SU-DHL-6 (cell line): ENCODE results near the gene LRIT2.

Experiments
- H2AFZ ChIP-seq: fragments of 200-600 bp; sonication (generic); 2 replicates; pipeline ENCODE4 v1.6.1; 2014; ENCODE audit warnings: low read depth, mild to moderate bottlenecking, moderate library complexity, mixed read lengths, antibody characterized with exemption, low read length; ENCODE audit not compliant: severe bottlenecking
- H3F3A ChIP-seq: fragments of 200-600 bp; shearing (Covaris generic); 2 replicates; pipeline ENCODE4 v1.6.0; 2016; ENCODE audit warnings: antibody characterized with exemption, mild to moderate bottlenecking; ENCODE audit not compliant: insufficient read depth
- H3K27ac ChIP-seq: fragments of 200-600 bp; sonication (generic); 2 replicates; pipeline ENCODE4 v1.5.1; 2016; ENCODE audit warnings: low read depth, mild to moderate bottlenecking, low read length, moderate library complexity, mixed read lengths
- H3K27me3 ChIP-seq: fragments of 200-600 bp; sonication (generic), shearing (Covaris generic); 2 replicates; pipeline ENCODE4 v1.6.0; 2014; ENCODE audit warnings: mild to moderate bottlenecking, low read length
- H3K36me3 ChIP-seq: fragments of 200-600 bp; sonication (generic); 2 replicates; pipeline ENCODE4 v1.6.1; 2014; ENCODE audit warnings: mild to moderate bottlenecking, low read length, mixed read lengths
- H3K4me2 ChIP-seq: fragments of 300-600, 200-600 bp; shearing (Covaris generic), sonication (generic); 2 replicates; pipeline ENCODE4 v1.6.0; 2014; ENCODE audit warnings: low read length, low read depth, mild to moderate bottlenecking; ENCODE audit not compliant: poor library complexity, severe bottlenecking
- H3K4me3 ChIP-seq: fragments of 200-600 bp; sonication (generic); 2 replicates; pipeline ENCODE4 v1.5.1; 2014; ENCODE audit warnings: antibody characterized with exemption, low read length, mild to moderate bottlenecking, mixed read lengths; ENCODE audit not compliant: insufficient read depth, poor library complexity, severe bottlenecking
- H3K79me2 ChIP-seq: fragments of 200-600 bp; sonication (generic); 2 replicates; pipeline ENCODE4 v1.6.1; 2014; ENCODE audit warnings: mild to moderate bottlenecking, low read length, moderate library complexity; ENCODE audit not compliant: insufficient read depth
- H3K9ac ChIP-seq: fragments of 200-600 bp; sonication (generic); 2 replicates; pipeline ENCODE4 v1.7.0; 2014; ENCODE audit warnings: mild to moderate bottlenecking, low read length
- H3K9me2 ChIP-seq: fragments of 200-600 bp; sonication (generic); replicated peaks from 2 replicates; pipeline ENCODE4 v1.6.1; 2014; ENCODE audit warnings: low read length; ENCODE audit not compliant: insufficient read depth
- H3K9me3 ChIP-seq: fragments of 200-600 bp; sonication (generic); 2 replicates; pipeline ENCODE4 v1.6.1; 2014; ENCODE audit warnings: low read length, mixed read lengths; ENCODE audit not compliant: insufficient read depth
- H4K20me1 ChIP-seq: fragments of 200-600 bp; sonication (generic); 2 replicates; pipeline ENCODE4 v1.6.1; 2014; ENCODE audit warnings: low read depth, mild to moderate bottlenecking, antibody characterized with exemption, low read length, moderate library complexity, mixed read lengths
- CTCF ChIP-seq: fragments of 200-600 bp; sonication (generic); IDR thresholded peaks from one replicate; pipeline ENCODE4 v1.5.1; 2017; ENCODE audit warnings: antibody characterized with exemption, mild to moderate bottlenecking, low read length, moderate library complexity; ENCODE audit not compliant: insufficient read depth, poor library complexity, severe bottlenecking
- EZH2phosphoT487 ChIP-seq: fragments of 200-600 bp; sonication (generic), shearing (Covaris generic); conservative IDR thresholded peaks from 2 replicates; pipeline ENCODE4 v1.6.1; 2018; ENCODE audit warnings: mild to moderate bottlenecking, antibody characterized with exemption, low read length, moderate library complexity, mixed read lengths

Gene LRIT2

DNA sequence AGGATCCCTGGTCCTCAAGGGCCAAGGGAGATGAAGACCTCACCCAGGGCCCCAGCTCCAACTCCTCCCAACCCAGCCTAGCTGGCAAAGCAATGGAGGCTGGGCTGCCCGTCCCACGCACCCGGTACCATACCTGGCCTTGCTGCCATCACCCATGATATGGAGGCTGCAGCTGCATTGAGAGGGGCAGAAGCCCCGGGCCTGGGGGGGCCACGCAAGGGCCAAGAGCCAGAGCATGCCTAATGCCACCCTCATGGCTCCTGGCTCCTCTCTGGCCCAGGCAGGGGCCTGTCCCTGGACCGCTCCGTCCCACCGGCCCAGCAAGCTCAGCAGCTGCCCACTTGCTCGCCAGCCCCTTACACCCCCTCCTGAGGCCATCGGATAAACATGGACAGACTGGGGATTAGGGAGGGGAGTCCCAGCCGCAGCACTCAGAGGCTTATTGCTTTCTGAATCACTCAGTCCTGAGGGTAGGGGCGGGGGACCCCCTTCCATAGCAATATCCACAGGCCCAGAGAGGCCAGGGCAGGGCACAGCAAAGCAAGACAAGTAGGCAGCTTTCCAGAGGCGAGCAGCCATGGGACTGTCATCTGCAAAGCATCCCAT, 15.9 kb upstream of the LRIT2 start, which contains the start of gene LRIT1:
Gene LRIT1 (minus strand): TSS at position 362 of the 606 bp plus-strand sequence. CDS start 107 bp downstream, at position 255.
- Histone ChIP-seq H4K20me1 (no peaks in the 10 kb centered on the region), H3K9me3 (no peaks in the 10 kb centered on the region), H3K27me3 (no peaks in the 10 kb centered on the region)

GRCh38 chr10:84238909-84239308, 13.6 kb upstream of the LRIT2 start:
- H2AFZ ChIP-seq, result no peak overlapping the region
- no peak overlapping the region for H3K9ac ChIP-seq
- no peak for TF ChIP-seq CTCF
- TF ChIP-seq EZH2phosphoT487, result no peak
- no peak overlapping the region for H3K4me3 ChIP-seq
- no peaks in the 10 kb centered on the region for H3K9me2 ChIP-seq
- no peaks in the 10 kb centered on the region for H3F3A ChIP-seq
- H3K79me2 ChIP-seq, result no peaks in the 10 kb centered on the region
- H4K20me1 ChIP-seq, result no peaks in the 10 kb centered on the region
- H3K4me2 ChIP-seq, result no peak overlapping the region
- no peak overlapping the region for H3K27ac ChIP-seq
- no peaks in the 10 kb centered on the region for H3K9me3 ChIP-seq
- no peaks in the 10 kb centered on the region for H3K36me3 ChIP-seq
- H3K27me3 ChIP-seq, result no peaks in the 10 kb centered on the region

More for the DNA sequence above, 15.9 kb upstream of the LRIT2 start, which contains the start of gene LRIT1:
- no peak for TF ChIP-seq CTCF
- TF ChIP-seq EZH2phosphoT487, result no peak
- H2AFZ ChIP-seq, result no peak within 1 kb of the TSS
- H3K36me3 ChIP-seq, result no peaks in the 10 kb centered on the region
- H3K27ac ChIP-seq, result no peak within 1 kb of the TSS
- H3K79me2 ChIP-seq, result no peaks in the 10 kb centered on the region
- H3K9ac ChIP-seq, result no peak within 1 kb of the TSS
- no peak within 1 kb of the TSS for H3K4me3 ChIP-seq
- no peak within 1 kb of the TSS for H3K4me2 ChIP-seq
- no peaks in the 10 kb centered on the region for H3F3A ChIP-seq
- H3K9me2 ChIP-seq, result no peaks in the 10 kb centered on the region

- Histone ChIP-seq H3F3A (no peaks in the 10 kb centered on the region), H3K27me3 (no peaks in the 10 kb centered on the region), H3K9me2 (no peaks in the 10 kb centered on the region), H3K79me2 (no peaks in the 10 kb centered on the region), H3K4me3 (no peak overlapping the region), H4K20me1 (no peaks in the 10 kb centered on the region), H3K27ac (no peak overlapping the region), H3K4me2 (no peak overlapping the region), H2AFZ (no peak overlapping the region), H3K9me3 (no peaks in the 10 kb centered on the region), H3K36me3 (no peaks in the 10 kb centered on the region), H3K9ac (no peak overlapping the region)
- TF ChIP-seq CTCF (no peak), EZH2phosphoT487 (no peak)
Measured at GRCh38 chr10:84237199-84238051, 12.1 kb upstream of the LRIT2 start.
